Cardiac fibroblast (primary cell): ENCODE data around the gene DAND5.

ENCODE experiments used
- DNase-seq, 2 donors: peaks; one replicate each; pipeline versions ENCODE4 v3.0.0 to v3.0.0-alpha.2; 2010; ENCODE audit warnings: low read depth in 2 of 2
- H3K4me3 ChIP-seq, 2 donors: replicated peaks in 1 of 2; 1 replicate in 1 of 2; 2 replicates in 1 of 2; pipeline ENCODE4 v1.5.1; 2011; ENCODE audit warnings: low read depth in 2 of 2, low read length in 2 of 2, mild to moderate bottlenecking in 2 of 2, moderate library complexity in 1 of 2
- TF ChIP-seq, protein P1 (sequence below): IDR thresholded peaks from one replicate; pipeline ENCODE4 v1.5.1; 2011; ENCODE audit warnings: low read depth, mild to moderate bottlenecking, low read length, inconsistent platforms

Gene DAND5

DNA sequence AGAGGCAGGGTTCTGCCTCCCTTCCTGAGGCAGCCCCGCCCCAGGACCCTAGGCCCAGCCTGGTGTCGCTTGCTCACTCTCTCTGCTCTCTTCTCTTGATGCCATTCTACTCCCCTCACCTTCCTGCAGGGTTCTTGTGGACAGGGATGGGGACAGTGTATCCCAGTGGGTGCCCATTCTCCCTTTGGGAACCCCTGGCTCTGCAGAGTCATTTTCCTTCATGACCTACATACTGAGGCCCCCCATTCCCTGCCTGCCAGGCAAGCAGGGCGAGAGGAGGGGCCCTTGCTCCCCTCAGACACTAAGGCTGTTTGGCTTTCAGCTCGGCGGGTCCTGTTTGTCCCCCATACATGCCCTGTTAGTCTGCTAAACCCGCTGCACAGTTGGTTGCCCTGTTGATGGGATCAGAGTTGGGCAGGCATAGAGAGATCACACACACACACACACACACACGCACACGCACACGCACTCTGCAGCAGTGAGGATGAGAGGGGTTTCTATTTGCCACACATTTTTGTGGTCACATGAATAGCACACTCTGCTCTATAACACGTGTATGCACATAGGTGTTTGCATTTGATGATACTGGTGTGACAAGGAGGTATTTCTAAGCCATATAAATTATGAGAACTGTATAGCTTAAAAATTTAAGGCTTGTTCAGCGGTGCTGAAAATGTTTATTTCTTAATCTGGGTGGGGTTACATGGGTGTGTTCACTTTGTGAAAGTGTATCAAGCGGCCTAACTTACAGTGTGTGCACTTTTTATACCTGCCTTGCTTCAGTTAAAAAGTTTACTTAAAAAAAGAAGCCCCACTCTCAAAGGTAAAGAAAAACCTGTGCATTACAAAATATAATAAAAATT is 46.2 kb downstream of the DAND5 start:
- TF ChIP-seq, protein P1, sequence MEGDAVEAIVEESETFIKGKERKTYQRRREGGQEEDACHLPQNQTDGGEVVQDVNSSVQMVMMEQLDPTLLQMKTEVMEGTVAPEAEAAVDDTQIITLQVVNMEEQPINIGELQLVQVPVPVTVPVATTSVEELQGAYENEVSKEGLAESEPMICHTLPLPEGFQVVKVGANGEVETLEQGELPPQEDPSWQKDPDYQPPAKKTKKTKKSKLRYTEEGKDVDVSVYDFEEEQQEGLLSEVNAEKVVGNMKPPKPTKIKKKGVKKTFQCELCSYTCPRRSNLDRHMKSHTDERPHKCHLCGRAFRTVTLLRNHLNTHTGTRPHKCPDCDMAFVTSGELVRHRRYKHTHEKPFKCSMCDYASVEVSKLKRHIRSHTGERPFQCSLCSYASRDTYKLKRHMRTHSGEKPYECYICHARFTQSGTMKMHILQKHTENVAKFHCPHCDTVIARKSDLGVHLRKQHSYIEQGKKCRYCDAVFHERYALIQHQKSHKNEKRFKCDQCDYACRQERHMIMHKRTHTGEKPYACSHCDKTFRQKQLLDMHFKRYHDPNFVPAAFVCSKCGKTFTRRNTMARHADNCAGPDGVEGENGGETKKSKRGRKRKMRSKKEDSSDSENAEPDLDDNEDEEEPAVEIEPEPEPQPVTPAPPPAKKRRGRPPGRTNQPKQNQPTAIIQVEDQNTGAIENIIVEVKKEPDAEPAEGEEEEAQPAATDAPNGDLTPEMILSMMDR: no peak
- peak in 1 of 2 donors; percentile 57 for DNase-seq
- H3K4me3 ChIP-seq: no peak overlapping the region

DNA sequence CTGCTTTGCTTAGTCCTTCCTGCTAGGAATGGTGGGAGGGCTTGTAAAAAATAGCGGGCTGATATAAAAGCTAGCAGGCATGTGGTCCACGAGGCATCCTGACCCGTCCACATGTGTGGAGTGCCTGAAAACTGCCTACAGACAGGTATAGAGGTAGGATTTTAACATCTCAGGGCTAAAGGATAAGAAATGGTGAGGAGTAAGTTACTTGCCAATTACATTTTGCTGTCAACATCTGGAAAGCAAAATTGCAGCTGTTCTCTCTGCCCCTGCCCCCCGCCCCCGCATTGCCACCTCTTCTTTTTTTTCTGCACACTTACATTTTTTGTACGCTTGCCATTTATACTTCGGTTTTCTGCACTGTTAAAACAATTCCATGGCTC is 46.9 kb downstream of the DAND5 start:
- TF ChIP-seq, protein P1: no peak
- DNase-seq: no peak
- no peak overlapping the region for H3K4me3 ChIP-seq

DNA sequence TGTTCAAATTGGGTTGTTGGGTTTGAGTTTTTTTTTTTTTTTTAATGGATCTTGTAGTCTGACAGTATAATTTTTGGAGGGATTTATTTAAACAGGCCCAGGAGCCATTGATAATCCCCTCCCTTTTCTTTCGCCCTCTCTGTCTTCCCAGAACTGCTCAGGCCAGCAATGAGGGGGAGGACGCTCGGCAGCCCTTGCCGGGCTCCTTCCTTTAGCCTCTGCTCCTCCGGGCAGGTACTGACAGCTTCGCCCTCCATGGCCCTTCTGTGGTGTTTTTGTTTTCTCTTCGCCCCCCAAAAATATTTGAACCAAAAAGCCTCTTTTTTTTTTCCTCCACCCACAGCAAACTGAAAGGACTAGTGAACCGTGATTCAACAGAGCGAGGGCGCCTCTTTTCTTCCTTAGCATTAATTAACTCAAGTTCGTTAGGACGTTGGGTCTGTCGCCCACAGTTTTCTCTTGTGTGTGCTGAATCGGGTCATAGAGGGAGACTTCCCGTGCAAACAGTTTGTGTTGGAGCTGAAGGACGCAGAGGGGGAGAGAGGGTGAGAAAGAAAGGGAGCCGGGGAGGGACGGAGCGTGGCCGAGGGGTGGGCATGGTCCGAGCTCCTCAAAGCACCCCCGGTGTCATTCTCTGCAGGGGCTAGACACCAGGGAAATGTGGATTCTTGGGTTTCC is 47.4 kb downstream of the DAND5 start:
- no peak for DNase-seq
- H3K4me3 ChIP-seq: no peak overlapping the region

GRCh38 chr19:13017306-13018034 is 48.1 kb downstream of the DAND5 start:
- DNase-seq: no peak
- no peak overlapping the region for H3K4me3 ChIP-seq
- TF ChIP-seq, protein P1: no peak

More for the DNA sequence above, 47.4 kb downstream of the DAND5 start:
- TF ChIP-seq, protein P1: no peak

GRCh38 chr19:13018035-13018914 is 48.9 kb downstream of the DAND5 start:
- H3K4me3 ChIP-seq: no peak overlapping the region
- peak in 1 of 2 donors; percentile 72 for DNase-seq
- TF ChIP-seq, protein P1: no peak

GRCh38 chr19:13019332-13019731 is 50.0 kb downstream of the DAND5 start:
- DNase-seq: no peak
- no peak overlapping the region for H3K4me3 ChIP-seq
- TF ChIP-seq, protein P1: no peak
